Keratinocyte (primary cell): ENCODE results near the gene FBXO31. TPM values are rescaled to one million over a fixed set of nuclear protein-coding genes. Genes with fewer than 3 reads are reported as not detected.
A peak's percentile ranks its signal among the peaks of the same experiment; 100 is the strongest.
"Not testable (repeated sequence)": the region's sequence is repeated elsewhere in the genome, so short reads cannot be mapped to it uniquely, and the experiment has no call there.

ENCODE experiments used
- DNase-seq: peaks from one replicate; pipeline ENCODE4 v3.0.0-alpha.2; 2011; ENCODE audit warnings: low read depth, missing footprints, low spot score
- FAIRE-seq: peaks from 2 replicates; lab custom pipeline; 2011; peaks lifted over from hg19 to GRCh38; lab: Jason Lieb, UNC
- H2AFZ ChIP-seq: 2 replicates; pipeline ENCODE4 v1.6.0; 2012; ENCODE audit warnings: low read length, control low read depth, inconsistent platforms; ENCODE audit not compliant: control insufficient read depth
- H3K27ac ChIP-seq: 2 replicates; pipeline ENCODE4 v1.5.1; 2011; ENCODE audit warnings: low read length; ENCODE audit not compliant: control insufficient read depth, insufficient read depth
- H3K27me3 ChIP-seq: 3 replicates; pipeline ENCODE4 v1.6.0; 2011; ENCODE audit warnings: low read length; ENCODE audit not compliant: control insufficient read depth, insufficient read depth; ENCODE audit errors: extremely low read depth
- H3K36me3 ChIP-seq, 2 experiments: 2 replicates in 1 of 2; 3 replicates in 1 of 2; pipeline ENCODE4 v1.5.1; 2011; ENCODE audit warnings: low read length in 2 of 2, mild to moderate bottlenecking in 1 of 2; ENCODE audit not compliant: control insufficient read depth in 2 of 2, insufficient read depth in 2 of 2; ENCODE audit errors: extremely low read depth in 1 of 2
- H3K4me1 ChIP-seq: 3 replicates; pipeline ENCODE4 v1.5.1; 2011; ENCODE audit warnings: low read length; ENCODE audit not compliant: control insufficient read depth, insufficient read depth; ENCODE audit errors: extremely low read depth
- H3K4me2 ChIP-seq: 3 replicates; pipeline ENCODE4 v1.6.0; 2011; ENCODE audit warnings: low read depth, low read length; ENCODE audit not compliant: control insufficient read depth, insufficient read depth; ENCODE audit errors: extremely low read depth
- H3K4me3 ChIP-seq, 3 experiments: fragments of 200-600 bp in 1 of 3; sonication (generic) in 1 of 3; 2 replicates in 2 of 3; 3 replicates in 1 of 3; pipeline ENCODE4 v1.5.1; 2011 to 2016; ENCODE audit warnings: low read length in 3 of 3, mild to moderate bottlenecking in 3 of 3, control low read depth in 2 of 3, inconsistent platforms in 1 of 3, low read depth in 1 of 3, mixed read lengths in 1 of 3, mixed run types in 1 of 3, moderate library complexity in 1 of 3; ENCODE audit not compliant: control insufficient read depth in 2 of 3, insufficient read depth in 2 of 3; ENCODE audit errors: extremely low read depth in 1 of 3
- H3K79me2 ChIP-seq: 2 replicates; pipeline ENCODE4 v1.6.0; 2012; ENCODE audit warnings: low read length; ENCODE audit not compliant: control insufficient read depth, insufficient read depth
- H3K9ac ChIP-seq: 3 replicates; pipeline ENCODE4 v1.6.0; 2011; ENCODE audit warnings: low read length; ENCODE audit not compliant: control insufficient read depth, insufficient read depth; ENCODE audit errors: extremely low read depth
- H3K9me1 ChIP-seq: 3 replicates; pipeline ENCODE4 v1.6.0; 2011; ENCODE audit warnings: low read length; ENCODE audit not compliant: control insufficient read depth, insufficient read depth; ENCODE audit errors: extremely low read depth
- H3K9me3 ChIP-seq: 2 replicates; pipeline ENCODE4 v1.5.1; 2012; ENCODE audit warnings: low read depth, low read length; ENCODE audit not compliant: control insufficient read depth
- H4K20me1 ChIP-seq: 3 replicates; pipeline ENCODE4 v1.6.0; 2011; ENCODE audit warnings: low read length; ENCODE audit not compliant: control insufficient read depth, insufficient read depth; ENCODE audit errors: extremely low read depth
- EZH2 ChIP-seq: IDR thresholded peaks from one replicate; pipeline ENCODE4 v1.6.1; 2012; ENCODE audit warnings: inconsistent platforms, mild to moderate bottlenecking, low read length, moderate library complexity
- dilution Hi-C: fragments of 300-500 bp; cut with MboI; formaldehyde crosslinking; loops from one replicate; pipeline ENCODE4 v1.7.0; 2020; ENCODE audit warnings: low sequenced_read_pairs; ENCODE audit not compliant: extremely low pct_ligation_motif_present
- polyA plus RNA-seq, 5 experiments: library from polyadenylated mRNA; depleted of rRNA in 3 of 5; stranded (reverse) in 3 of 5; stranded (forward) in 1 of 5; unstranded in 1 of 5; fragments of >200 nt; gene quantifications; 1 replicate in 1 of 5; 2 replicates in 3 of 5; 3 replicates in 1 of 5; pipeline versions ENCODE4 v1.2.1 to v1.2.3, GENCODE V29; 2011 to 2012; ENCODE audit warnings: missing spikeins in 2 of 5, low read depth in 1 of 5, low replicate concordance in 1 of 5
- TF ChIP-seq, protein P1 (sequence below), 3 experiments: IDR thresholded peaks in 1 of 3; conservative IDR thresholded peaks in 1 of 3; optimal IDR thresholded peaks in 1 of 3; 2 replicates in 2 of 3; 3 replicates in 1 of 3; pipeline versions ENCODE3 to v1.5.1; 2011; ENCODE audit warnings: low read length in 3 of 3, mild to moderate bottlenecking in 3 of 3, moderate library complexity in 2 of 3, control low read depth in 1 of 3, inconsistent platforms in 1 of 3; ENCODE audit not compliant: insufficient read depth in 2 of 3; ENCODE audit errors: extremely low read depth in 1 of 3

Gene FBXO31
- polyA plus RNA-seq, 1 donor (not counting 4 experiments of a cell fraction or from before 2014, with no cell fraction given), result 17.0 TPM

- TF ChIP-seq EZH2, result no peak
- TF ChIP-seq, protein P1, sequence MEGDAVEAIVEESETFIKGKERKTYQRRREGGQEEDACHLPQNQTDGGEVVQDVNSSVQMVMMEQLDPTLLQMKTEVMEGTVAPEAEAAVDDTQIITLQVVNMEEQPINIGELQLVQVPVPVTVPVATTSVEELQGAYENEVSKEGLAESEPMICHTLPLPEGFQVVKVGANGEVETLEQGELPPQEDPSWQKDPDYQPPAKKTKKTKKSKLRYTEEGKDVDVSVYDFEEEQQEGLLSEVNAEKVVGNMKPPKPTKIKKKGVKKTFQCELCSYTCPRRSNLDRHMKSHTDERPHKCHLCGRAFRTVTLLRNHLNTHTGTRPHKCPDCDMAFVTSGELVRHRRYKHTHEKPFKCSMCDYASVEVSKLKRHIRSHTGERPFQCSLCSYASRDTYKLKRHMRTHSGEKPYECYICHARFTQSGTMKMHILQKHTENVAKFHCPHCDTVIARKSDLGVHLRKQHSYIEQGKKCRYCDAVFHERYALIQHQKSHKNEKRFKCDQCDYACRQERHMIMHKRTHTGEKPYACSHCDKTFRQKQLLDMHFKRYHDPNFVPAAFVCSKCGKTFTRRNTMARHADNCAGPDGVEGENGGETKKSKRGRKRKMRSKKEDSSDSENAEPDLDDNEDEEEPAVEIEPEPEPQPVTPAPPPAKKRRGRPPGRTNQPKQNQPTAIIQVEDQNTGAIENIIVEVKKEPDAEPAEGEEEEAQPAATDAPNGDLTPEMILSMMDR (optimal IDR thresholded peaks at IDR 0.05 in 1 of 3, IDR thresholded peaks at IDR 0.05 in 1 of 3, conservative IDR thresholded peaks at IDR 0.05 in 1 of 3; ENCODE audit: extremely low read depth in 1 of 3, insufficient read depth in 2 of 3, low read length in 3 of 3), result no peak
- H3K9me1 ChIP-seq, result peaks cover 3% of the 10 kb centered on the region
- peaks cover 15% of the 10 kb centered on the region for H4K20me1 ChIP-seq
- H3K4me2 ChIP-seq, result peak overlapping the region; percentile 75
- H3K36me3 ChIP-seq, result peaks cover 0 to 6% of the 10 kb centered on the region in 2 experiments
- peak overlapping the region; percentile 67 to 84 (median 70) for H3K4me3 ChIP-seq
- peak overlapping the region; percentile 88 for H3K9ac ChIP-seq
- H3K4me1 ChIP-seq, result peaks cover 31% of the 10 kb centered on the region
- peak overlapping the region; percentile 20 for H2AFZ ChIP-seq
- dilution Hi-C loops, result no loop called here
- no peak for DNase-seq
- peak overlapping the region; percentile 88 for H3K27ac ChIP-seq
- no peaks in the 10 kb centered on the region for H3K27me3 ChIP-seq
- no peaks in the 10 kb centered on the region for H3K9me3 ChIP-seq
- H3K79me2 ChIP-seq, result peaks cover 41% of the 10 kb centered on the region
- FAIRE-seq, result no peak
These were observed 7.9 kb upstream of the FBXO31 start for GRCh38 chr16:87391324-87391949.

DNA sequence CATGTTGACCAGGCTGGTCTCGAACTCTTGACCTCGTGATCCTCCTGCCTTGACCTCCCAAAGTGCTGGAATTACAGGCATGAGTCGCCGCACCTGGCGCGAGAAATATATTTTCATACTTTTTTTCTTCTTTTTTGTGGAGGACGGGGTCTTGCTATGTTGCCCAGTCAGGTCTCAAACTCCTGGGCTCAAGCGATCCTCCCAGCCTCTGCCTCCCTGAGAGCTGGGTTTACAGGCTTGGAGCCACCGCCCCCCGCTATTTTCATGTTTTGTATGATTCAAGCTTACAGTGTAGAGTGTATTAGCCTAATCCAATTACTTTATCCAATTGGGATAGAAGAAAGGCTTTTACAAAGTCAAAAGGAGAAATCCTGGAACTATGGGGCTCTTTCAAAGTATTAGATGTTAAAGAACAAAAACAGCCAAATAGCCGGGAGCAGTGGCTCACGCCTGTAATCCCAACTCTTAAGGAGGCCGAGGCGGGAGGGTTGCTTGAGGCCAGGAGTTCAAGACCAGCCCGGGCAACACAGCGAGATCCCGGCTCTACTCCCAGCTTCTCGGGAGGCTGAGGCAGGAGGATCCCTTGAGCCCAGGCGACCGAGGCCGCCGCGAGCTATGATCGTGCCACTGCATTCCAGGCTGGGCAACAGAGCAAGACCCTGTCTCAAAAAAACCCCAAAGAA lies 7.2 kb upstream of the FBXO31 start:
- H4K20me1 ChIP-seq, result peaks cover 14% of the 10 kb centered on the region
- no peaks in the 10 kb centered on the region for H3K27me3 ChIP-seq
- H3K4me2 ChIP-seq, result peak overlapping the region; percentile 75
- H3K79me2 ChIP-seq, result peaks cover 34% of the 10 kb centered on the region
- H2AFZ ChIP-seq, result no peak overlapping the region
- no peak for DNase-seq
- H3K4me1 ChIP-seq, result peaks cover 31% of the 10 kb centered on the region
- peaks cover 3% of the 10 kb centered on the region for H3K9me1 ChIP-seq
- peak overlapping the region; percentile 88 for H3K27ac ChIP-seq
- TF ChIP-seq, protein P1 (optimal IDR thresholded peaks at IDR 0.05 in 1 of 3, IDR thresholded peaks at IDR 0.05 in 1 of 3, conservative IDR thresholded peaks at IDR 0.05 in 1 of 3; ENCODE audit: extremely low read depth in 1 of 3, insufficient read depth in 2 of 3, low read length in 3 of 3), result no peak
- no peak for TF ChIP-seq EZH2
- H3K4me3 ChIP-seq, result peak overlapping the region in 1 of 3 experiments; percentile 70
- dilution Hi-C loops, result no loop called here
- H3K36me3 ChIP-seq, result peaks cover 0 to 6% of the 10 kb centered on the region in 2 experiments
- H3K9me3 ChIP-seq, result no peaks in the 10 kb centered on the region
- H3K9ac ChIP-seq, result peak overlapping the region; percentile 88
- FAIRE-seq, result no peak

DNA sequence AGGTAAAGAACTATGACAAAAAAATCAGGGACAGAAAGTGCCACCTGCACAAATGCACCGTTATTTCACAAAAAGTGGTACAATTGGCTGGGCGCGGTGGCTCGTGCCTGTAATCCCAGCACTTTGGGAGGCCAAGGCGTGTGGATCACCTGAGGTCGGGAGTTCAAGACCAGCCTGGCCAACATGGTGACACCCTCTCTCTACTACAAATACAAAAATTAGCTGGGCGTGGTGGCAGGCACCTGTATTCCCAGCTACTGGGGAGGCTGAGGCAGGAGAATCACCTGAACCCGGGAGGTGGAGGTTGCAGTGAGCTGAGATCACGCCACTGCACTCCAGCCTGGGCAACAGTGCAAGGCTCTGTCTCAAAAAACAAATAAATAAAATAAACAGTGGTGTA lies 6.3 kb upstream of the FBXO31 start:
- H3K9me3 ChIP-seq, H4K20me1 ChIP-seq, dilution Hi-C loops, H3K9ac ChIP-seq, H3K27ac ChIP-seq, H3K4me2 ChIP-seq, H3K36me3 ChIP-seq, FAIRE-seq, H3K27me3 ChIP-seq, H3K4me3 ChIP-seq, H3K9me1 ChIP-seq, DNase-seq, H2AFZ ChIP-seq: not testable (repeated sequence)
- H3K79me2 ChIP-seq, result peaks cover 25% of the 10 kb centered on the region
- peaks cover 26% of the 10 kb centered on the region for H3K4me1 ChIP-seq
